ENCODE measurements around the gene SLC25A13.

Gene SLC25A13

DNA sequence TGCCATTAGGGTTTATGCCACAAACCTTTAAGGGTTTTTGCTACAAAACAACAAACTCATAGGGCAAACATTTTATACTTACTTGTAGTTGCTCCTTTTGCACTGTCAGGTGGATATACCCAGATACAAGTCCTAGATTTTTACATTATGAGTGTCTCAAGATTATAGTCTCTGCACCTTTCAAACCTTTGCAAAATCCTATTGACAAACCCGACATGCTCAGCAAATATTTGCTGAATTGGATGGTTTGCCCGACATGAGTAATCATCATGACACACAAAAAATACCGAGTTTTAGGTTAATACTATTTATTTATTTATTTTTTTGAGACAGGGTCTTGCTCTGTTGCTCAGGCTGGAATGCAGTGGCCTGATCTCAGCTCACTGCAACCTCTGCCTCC, 117.3 kb downstream of the SLC25A13 start:
- no peak for DNase-seq (ENCODE audit: low read depth in 2 of 2)

DNA sequence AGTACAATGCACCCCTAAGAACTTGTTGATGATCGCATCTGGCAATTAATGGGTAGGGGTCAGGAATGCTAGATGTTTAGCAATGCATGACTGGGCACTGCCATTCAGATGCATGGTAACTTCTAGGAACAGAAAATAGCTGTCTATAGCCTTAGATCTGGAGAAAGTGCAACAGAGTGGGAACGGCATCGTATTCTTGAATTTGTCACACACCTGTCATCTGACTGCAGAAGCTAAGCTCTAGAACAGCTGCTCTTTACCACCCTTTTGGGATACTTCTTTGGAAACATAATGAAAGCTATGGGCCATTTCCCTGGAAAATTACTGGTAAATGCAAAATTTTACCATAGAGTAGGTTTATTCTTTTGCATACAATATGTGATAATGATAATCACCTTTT, 118.1 kb downstream of the SLC25A13 start:
- DNase-seq (ENCODE audit: low read depth in 2 of 2): no peak

- no peak for DNase-seq (ENCODE audit: low read depth in 2 of 2)
These were observed 119.8 kb downstream of the SLC25A13 start for GRCh38 chr7:96202102-96202501.

GRCh38 chr7:96200740-96201139, 121.2 kb downstream of the SLC25A13 start:
- DNase-seq (ENCODE audit: low read depth in 2 of 2): no peak

- no peak for DNase-seq (ENCODE audit: low read depth in 2 of 2)
These were observed 122.5 kb downstream of the SLC25A13 start for GRCh38 chr7:96199421-96199820.

DNA sequence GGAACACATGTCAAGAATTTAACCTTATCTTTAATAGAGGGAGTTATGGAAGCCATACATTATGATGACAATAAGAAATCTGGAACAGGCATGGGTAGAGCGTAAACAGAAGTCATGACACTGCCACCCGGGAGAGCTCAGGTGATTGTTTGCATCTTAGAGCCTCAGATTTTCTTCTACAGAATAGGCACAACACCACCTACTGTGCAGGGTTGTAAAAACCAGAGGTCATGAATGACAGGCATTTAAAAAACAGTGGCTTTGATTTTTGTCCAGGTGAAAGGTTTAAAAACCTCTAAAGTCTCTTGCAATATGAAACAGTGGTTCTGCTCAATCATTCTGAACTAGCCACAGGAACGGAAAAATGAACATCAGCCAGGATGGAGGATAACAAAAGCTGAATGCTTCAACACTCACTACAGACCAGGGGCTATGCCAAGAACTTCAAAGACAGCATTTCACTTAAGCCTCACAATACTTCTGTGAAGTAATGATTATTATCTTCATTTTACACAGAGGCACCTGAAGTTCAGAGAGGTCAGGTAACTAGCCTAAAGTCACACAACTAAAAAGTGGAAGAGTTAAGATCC, 123.8 kb downstream of the SLC25A13 start:
- no peak for DNase-seq (ENCODE audit: low read depth in 2 of 2)

DNA sequence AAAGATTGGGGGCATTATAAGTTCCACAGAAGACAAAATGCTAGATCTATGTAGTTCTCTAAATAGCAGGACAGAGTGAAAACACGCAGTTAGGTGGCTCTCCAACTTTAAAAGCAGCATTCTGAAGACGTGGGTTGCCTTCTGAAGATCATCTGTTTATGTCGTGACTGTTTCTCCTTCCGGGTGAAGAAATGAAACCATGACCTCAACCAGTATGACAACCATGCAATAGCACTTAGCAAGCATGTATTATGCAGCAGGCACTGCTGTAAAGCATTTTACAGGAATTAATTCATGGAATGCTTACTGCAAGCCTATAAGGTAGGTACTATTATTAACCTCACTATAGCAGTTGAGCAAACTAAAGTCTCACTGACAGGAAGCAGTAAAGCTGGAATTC, 125.2 kb downstream of the SLC25A13 start:
- DNase-seq (ENCODE audit: low read depth in 2 of 2): no peak

- DNase-seq (ENCODE audit: low read depth in 2 of 2): no peak
These were observed 132.6 kb downstream of the SLC25A13 start for GRCh38 chr7:96189129-96189820.

DNA sequence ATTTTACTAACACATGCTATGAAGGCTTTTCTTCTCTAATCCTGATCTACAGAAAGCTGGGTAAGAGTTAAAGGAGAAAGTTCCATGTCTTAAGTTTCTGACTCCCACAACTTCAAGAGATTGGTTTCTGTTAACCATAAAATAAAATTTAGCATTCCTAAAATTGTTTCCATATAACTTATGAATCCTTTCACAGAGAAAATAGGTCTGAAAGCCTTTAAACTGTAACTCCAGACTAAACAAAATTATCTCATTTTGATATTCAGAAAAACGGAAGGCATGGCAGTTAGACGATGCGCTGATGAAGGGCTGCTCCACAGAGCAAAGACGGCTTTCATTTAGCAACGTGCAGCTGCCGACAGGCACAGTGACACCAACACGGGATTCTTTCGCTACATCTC, 133.3 kb downstream of the SLC25A13 start:
- no peak for DNase-seq (ENCODE audit: low read depth in 2 of 2)

- no peak for DNase-seq (ENCODE audit: low read depth in 2 of 2)
These were observed 133.7 kb downstream of the SLC25A13 start for GRCh38 chr7:96188174-96188581.

- DNase-seq (ENCODE audit: low read depth in 2 of 2): no peak
These were observed 134.2 kb downstream of the SLC25A13 start for GRCh38 chr7:96187735-96188134.

- no peak for DNase-seq (ENCODE audit: low read depth in 2 of 2)
These were observed 137.1 kb downstream of the SLC25A13 start for GRCh38 chr7:96184783-96185182.

DNA sequence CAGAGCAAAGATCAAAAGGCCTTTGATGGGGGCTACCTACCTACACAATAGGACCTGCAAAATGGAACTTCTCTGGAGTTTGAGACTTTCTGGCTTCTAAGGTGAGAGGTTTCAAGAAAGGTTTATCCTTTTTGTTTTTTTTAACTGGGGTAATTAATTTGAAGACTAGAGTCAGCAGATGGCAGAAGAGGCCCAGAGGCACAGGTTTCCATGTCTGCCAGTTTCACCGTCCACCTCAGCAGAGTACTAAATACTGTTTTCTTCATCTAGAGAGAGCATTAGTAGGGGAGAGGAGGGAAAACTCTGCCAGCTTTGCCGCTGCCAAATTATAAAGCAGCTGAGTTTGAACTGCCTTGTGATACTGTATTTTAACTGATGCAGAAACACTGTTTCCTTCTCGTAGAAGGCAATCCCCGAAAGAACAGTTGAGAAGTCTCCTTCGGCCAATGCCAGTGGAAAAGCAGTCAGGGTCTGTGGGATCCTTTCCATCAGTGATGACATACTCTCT, 138.7 kb downstream of the SLC25A13 start:
- DNase-seq (ENCODE audit: low read depth in 2 of 2): no peak

DNA sequence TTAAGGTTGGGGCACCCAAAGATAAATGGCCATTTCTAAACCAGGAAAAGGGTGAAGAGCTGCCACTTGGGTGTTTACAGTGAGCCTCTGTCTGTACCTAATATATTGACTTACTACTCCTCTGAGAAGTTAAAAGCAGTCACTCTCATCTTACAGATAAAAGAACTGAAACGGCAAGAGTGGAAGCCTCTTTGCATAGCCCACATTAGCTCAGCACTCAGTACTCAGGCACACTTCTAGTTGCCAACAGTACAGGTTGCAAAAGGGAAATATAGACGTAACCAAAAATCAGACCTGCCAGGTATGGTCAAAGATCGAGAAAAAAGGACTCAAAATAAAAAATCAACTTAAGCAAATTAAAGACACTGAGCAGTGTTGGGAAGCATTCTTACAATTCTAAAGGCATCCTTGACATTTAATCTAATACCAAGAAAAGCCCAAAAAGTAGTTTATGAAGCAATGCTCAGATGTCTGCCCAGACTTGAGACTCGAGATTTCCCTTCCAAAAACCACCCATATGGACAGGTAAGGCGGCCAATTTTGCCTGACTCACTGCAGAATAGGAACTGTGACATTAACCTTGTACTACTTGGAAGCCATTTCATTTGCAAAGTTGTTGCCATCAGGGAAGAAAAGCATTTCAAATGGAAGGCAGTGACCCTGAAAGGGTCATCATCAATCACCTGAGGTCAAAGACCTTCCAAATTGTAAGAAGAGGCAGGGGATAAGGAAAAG, 139.3 kb downstream of the SLC25A13 start:
- DNase-seq (ENCODE audit: low read depth in 2 of 2): no peak

- DNase-seq (ENCODE audit: low read depth in 2 of 2): no peak
These were observed 140.7 kb downstream of the SLC25A13 start for GRCh38 chr7:96181174-96181573.

DNA sequence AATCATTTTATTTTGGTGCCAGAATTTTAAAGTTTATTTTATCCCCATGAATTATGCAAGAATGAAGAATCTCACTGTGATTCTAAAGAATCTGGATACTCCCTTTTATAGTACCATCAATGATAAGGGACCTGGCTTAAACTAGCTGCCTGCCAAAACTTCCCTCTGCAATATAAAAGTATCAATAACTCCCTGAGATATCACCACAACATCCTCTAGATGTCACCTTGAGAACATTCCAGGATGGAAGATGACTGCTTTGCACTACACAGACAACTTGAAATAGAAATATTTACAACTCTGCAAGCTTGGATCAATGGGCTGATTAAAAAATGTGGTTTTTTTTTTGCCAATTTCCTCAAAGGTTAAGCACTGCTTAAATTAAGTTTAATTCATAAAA, 142.1 kb downstream of the SLC25A13 start:
- no peak for DNase-seq (ENCODE audit: low read depth in 2 of 2)

DNA sequence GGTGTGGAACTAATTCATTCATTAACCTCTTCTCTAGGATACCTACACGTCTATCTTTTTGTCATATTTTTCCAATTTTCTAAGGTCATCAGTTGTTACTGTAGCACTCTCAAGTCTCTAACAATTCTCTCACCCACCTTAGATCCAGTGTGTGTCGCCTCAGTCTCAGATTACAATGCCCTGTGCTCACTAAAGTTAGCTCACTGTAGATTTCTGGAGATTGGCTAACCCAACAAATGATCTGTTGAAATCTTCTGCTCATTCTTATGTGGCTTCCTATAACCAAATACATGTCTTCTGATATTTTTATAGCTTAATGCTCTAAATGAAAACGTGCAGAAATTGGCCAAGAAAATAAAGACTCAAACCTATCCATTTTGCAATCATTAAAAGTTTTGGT, 142.6 kb downstream of the SLC25A13 start:
- DNase-seq (ENCODE audit: low read depth in 2 of 2): no peak

- DNase-seq (ENCODE audit: low read depth in 2 of 2): no peak
These were observed 143.3 kb downstream of the SLC25A13 start for GRCh38 chr7:96178581-96178980.

DNA sequence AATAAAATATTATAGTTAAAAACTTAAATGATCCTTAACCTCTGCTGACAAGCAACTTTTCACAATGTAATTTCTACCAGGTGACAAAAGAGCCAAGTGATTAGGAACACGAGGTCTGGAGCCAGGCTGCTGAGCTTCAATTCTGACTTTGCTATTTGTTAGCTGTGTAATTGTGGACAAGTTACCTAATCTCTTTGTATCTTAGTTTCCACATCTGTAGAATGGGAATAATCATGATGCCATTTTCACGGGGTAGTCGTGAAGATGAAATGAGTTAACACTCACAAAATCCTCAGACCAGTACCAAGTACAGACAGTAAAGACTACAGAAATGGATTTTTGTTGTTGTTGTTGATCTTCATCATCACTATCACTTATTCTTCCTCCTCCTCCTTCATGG, 144.5 kb downstream of the SLC25A13 start:
- no peak for DNase-seq (ENCODE audit: low read depth in 2 of 2)

DNA sequence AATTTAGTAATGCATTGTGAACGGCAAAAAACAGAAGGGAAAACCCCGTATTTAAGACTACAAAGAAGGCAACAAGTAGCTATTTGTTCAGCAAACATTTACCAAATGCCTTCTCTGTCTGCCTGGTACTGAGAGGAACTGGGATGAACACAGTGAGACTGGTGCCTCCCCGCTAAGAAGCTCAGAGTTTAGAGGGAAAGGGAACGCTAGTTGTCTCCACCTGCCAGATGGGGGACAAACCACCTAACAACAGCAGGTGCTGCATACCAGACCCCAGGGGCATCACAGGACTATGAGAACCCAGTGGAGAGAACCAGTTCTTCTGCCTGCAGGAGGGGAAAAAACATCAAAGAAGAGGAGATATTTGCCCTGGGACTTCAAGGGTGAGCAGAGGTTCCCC, 147.1 kb downstream of the SLC25A13 start:
- no peak for DNase-seq (ENCODE audit: low read depth in 2 of 2)

DNA sequence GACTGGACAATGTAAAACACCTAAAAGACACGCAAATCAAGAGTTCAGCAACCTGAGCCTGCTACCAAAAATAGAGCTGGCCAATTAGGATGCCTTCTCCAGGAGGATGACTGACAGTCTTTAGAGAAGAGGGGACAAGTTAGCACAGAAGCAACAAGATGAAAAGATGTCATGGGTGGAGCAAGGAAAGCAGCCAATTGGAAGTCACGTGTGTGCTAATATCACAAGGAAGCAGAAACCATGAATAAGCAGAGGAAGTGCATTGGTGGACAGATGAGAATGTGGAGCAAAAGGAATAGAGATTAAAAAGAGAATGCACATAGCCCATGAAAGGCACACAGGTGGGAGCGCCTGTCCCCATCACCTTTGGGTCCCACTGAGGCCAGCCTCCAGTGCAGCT, 148.1 kb downstream of the SLC25A13 start:
- no peak for DNase-seq (ENCODE audit: low read depth in 2 of 2)

- DNase-seq (ENCODE audit: low read depth in 2 of 2): no peak
These were observed 152.5 kb downstream of the SLC25A13 start for GRCh38 chr7:96169439-96169838.

- DNase-seq (ENCODE audit: low read depth in 2 of 2): no peak
These were observed 154.5 kb downstream of the SLC25A13 start for GRCh38 chr7:96167424-96167823.

Data from fibroblast of skin of left quadriceps (primary cell).